IPS DF 6.9 (cell line): ENCODE data around the gene TPBG.

Experiments
- DNase-seq: peaks from one replicate; pipeline ENCODE4 v3.0.0-alpha.2; 2013; ENCODE audit warnings: low read depth, low spot score
- H3K27ac ChIP-seq: one replicate; pipeline ENCODE4 v1.5.1; 2013; ENCODE audit warnings: low read length, control low read depth
- H3K27me3 ChIP-seq: 2 replicates; pipeline ENCODE4 v1.6.1; 2013; ENCODE audit warnings: mild to moderate bottlenecking, low read length; ENCODE audit not compliant: control insufficient read depth, insufficient read depth
- H3K36me3 ChIP-seq: 2 replicates; pipeline ENCODE4 v1.6.1; 2013; ENCODE audit warnings: low read length; ENCODE audit not compliant: control insufficient read depth, insufficient read depth
- H3K4me1 ChIP-seq: 2 replicates; pipeline ENCODE4 v1.6.1; 2013; ENCODE audit warnings: low read length; ENCODE audit not compliant: control insufficient read depth, insufficient read depth
- H3K4me3 ChIP-seq: 2 replicates; pipeline ENCODE4 v1.5.1; 2013; ENCODE audit warnings: mild to moderate bottlenecking, low read length
- H3K9me3 ChIP-seq: 2 replicates; pipeline ENCODE4 v1.6.1; 2013; ENCODE audit warnings: low read length, inconsistent platforms; ENCODE audit not compliant: control insufficient read depth, insufficient read depth
- WGBS: extraction: QIAGEN DNeasy Blood & Tissue Kit; methylation state at CpG from one replicate; pipeline ENCODE4 v1.1.7; 2013; ENCODE audit warnings: mixed read lengths, missing lambda C conversion rate; ENCODE audit not compliant: insufficient read length, insufficient coverage; 5-methylcytosine and 5-hydroxymethylcytosine counted together

The TPBG gene

DNA sequence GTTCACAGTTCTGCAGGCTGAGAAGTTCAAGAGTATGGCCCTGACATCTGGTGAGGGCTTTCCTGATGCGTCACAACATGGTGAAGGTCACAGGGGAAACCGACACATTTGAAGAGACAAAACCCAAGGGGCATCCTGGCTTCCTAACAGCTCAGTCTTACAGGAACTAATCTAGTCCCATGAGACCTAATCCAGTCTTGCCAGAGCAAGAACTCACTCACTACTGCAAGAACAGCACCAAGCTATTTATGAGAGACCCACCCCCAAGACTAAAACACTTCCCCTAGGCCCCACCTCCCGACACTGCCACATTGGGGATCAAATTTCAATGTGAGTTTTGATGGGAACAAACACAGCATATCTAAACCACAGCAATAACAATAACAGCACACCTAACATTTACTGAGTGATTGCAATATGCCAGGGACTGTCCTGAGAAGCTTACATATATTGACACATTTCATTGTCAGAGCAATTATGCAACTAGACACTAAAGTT, 46.6 kb downstream of the TPBG start:
- no peaks in the 10 kb centered on the region for H3K36me3 ChIP-seq
- no peaks in the 10 kb centered on the region for H3K27me3 ChIP-seq
- WGBS: no CpG with 5 or more reads among the region's 3 CpGs
- H3K27ac ChIP-seq: no peak overlapping the region
- peaks cover 1% of the 10 kb centered on the region; the same call in 1 of the 2 replicates for H3K4me1 ChIP-seq
- H3K9me3 ChIP-seq: no peaks in the 10 kb centered on the region
- no peak overlapping the region for H3K4me3 ChIP-seq
- DNase-seq: no peak

DNA sequence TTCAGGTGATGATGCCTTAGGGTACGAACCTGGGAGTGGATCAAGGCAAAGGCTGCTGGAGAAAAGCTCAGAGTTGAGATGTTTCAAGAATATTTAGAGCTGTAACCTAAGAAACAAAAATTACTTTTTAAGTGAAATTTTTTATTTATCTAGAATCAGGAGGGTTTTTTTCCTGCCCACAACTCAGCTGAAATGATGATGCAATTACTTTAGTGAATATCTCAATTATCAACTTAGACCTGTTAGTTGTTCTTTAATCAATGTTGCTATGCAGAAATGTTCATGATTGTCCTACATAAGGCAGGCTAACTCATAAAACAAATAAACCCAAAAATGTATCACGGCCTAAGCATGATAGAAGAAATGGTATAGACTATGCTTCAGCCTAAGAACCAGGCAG, 50.3 kb downstream of the TPBG start:
- no peak overlapping the region for H3K4me3 ChIP-seq
- no peaks in the 10 kb centered on the region for H3K27me3 ChIP-seq
- H3K27ac ChIP-seq: no peak overlapping the region
- peaks cover 1% of the 10 kb centered on the region; the same call in 1 of the 2 replicates for H3K4me1 ChIP-seq
- H3K36me3 ChIP-seq: no peaks in the 10 kb centered on the region
- no CpG with 5 or more reads among the region's 2 CpGs for WGBS
- DNase-seq: no peak
- no peaks in the 10 kb centered on the region for H3K9me3 ChIP-seq

DNA sequence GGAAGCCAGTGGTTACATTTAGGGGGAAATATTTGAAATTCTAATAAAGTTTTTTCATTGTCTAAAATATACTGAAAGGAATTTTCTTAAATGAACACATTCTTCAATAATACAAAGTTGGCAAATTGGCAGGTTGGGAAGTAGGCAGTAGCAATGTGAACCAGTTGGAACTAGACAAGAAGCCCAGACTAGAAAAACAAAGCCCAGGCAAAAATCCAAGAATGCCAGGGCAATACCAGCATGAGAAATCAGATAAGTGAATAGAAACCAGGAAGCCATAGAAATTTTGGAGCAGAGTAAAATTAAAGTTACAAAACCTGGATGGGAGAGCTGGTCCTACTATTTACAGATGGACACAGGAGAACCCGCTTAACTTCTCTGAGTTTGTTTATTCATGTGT, 52.2 kb downstream of the TPBG start:
- Histone ChIP-seq H3K36me3 (no peaks in the 10 kb centered on the region), H3K27ac (no peak overlapping the region), H3K27me3 (no peaks in the 10 kb centered on the region), H3K9me3 (no peaks in the 10 kb centered on the region), H3K4me1 (no peaks in the 10 kb centered on the region), H3K4me3 (no peak overlapping the region)
- WGBS: no CpG with 5 or more reads among the region's 1 CpG
- DNase-seq: no peak

DNA sequence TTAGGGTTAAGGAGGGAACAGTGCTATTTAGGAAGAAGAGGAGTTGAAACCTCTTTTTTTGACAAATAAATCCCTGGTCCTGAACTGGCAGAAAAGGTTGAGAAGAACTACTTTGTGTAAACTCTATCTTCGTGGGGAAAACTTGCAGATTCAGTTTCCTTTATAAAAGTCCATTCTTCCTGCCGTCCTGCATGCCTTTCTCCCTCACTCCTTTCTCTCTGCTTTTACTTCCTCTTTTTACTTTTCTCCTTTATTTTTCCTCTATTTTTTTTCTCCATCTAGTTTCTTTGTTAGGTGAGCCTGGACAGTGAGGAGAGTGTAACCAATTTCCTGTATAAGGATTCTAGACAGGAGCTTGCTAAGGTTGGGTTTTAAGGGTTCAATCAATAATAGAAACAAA, 52.7 kb downstream of the TPBG start:
- DNase-seq: no peak
- WGBS: no CpG with 5 or more reads among the region's 2 CpGs
- Histone ChIP-seq H3K27me3 (no peaks in the 10 kb centered on the region), H3K27ac (no peak overlapping the region), H3K36me3 (no peaks in the 10 kb centered on the region), H3K9me3 (no peaks in the 10 kb centered on the region), H3K4me1 (no peaks in the 10 kb centered on the region), H3K4me3 (no peak overlapping the region)
